ENCODE results near the gene UBL3.

The UBL3 gene

GRCh38 chr13:29850213-29850898 is at the start of gene UBL3 (continued):
- TF ChIP-seq KLF17 (tag by site-specific recombination; IDR thresholded peaks at IDR 0.05): peak; percentile 79
- TF ChIP-seq ZNF16 (tag by site-specific recombination; IDR thresholded peaks at IDR 0.05; ENCODE audit: low read depth): no peak
- no peak for TF ChIP-seq ZNF211 (tag by site-specific recombination; IDR thresholded peaks at IDR 0.05; ENCODE audit: low read depth)
- TF ChIP-seq ZNF133 (tag by site-specific recombination; IDR thresholded peaks at IDR 0.05): no peak
- no peak for TF ChIP-seq ZNF768 (tag by site-specific recombination; IDR thresholded peaks at IDR 0.05)
- TF ChIP-seq ZNF785 (tag by site-specific recombination; IDR thresholded peaks at IDR 0.05): no peak
- TF ChIP-seq ZSCAN16 (tag by site-specific recombination; IDR thresholded peaks at IDR 0.05): no peak
- TF ChIP-seq, protein P1, sequence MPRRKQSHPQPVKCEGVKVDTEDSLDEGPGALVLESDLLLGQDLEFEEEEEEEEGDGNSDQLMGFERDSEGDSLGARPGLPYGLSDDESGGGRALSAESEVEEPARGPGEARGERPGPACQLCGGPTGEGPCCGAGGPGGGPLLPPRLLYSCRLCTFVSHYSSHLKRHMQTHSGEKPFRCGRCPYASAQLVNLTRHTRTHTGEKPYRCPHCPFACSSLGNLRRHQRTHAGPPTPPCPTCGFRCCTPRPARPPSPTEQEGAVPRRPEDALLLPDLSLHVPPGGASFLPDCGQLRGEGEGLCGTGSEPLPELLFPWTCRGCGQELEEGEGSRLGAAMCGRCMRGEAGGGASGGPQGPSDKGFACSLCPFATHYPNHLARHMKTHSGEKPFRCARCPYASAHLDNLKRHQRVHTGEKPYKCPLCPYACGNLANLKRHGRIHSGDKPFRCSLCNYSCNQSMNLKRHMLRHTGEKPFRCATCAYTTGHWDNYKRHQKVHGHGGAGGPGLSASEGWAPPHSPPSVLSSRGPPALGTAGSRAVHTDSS (tag by site-specific recombination; IDR thresholded peaks at IDR 0.05): 0 out of 2 replicates have a peak, but pooled peaks have one; percentile 29
- no peak for TF ChIP-seq ZNF140 (tag by site-specific recombination; IDR thresholded peaks at IDR 0.05)
- no peak for TF ChIP-seq ZNF626 (tag by site-specific recombination; IDR thresholded peaks at IDR 0.05)
- no peak for TF ChIP-seq ZBTB7A (tag by site-specific recombination; IDR thresholded peaks at IDR 0.05; ENCODE audit: low read depth)
- no peak for TF ChIP-seq ZNF658 (tag by site-specific recombination; IDR thresholded peaks at IDR 0.05)
- no peak for TF ChIP-seq ZNF114 (tag by site-specific recombination; IDR thresholded peaks at IDR 0.05)
- TF ChIP-seq ZNF610 (tag by site-specific recombination; IDR thresholded peaks at IDR 0.05; ENCODE audit: borderline replicate concordance): no peak
- TF ChIP-seq ZNF398 (tag by site-specific recombination; IDR thresholded peaks at IDR 0.05): peak; percentile 82
- TF ChIP-seq ZNF394 (tag by site-specific recombination; IDR thresholded peaks at IDR 0.05; ENCODE audit: borderline replicate concordance): no peak
- TF ChIP-seq SETDB1 (IDR thresholded peaks at IDR 0.05; ENCODE audit: insufficient read length, low read length): no peak
- TF ChIP-seq ZNF292 (tag by site-specific recombination; IDR thresholded peaks at IDR 0.05; ENCODE audit: borderline replicate concordance, low read depth): no peak
- TF ChIP-seq, protein P2, sequence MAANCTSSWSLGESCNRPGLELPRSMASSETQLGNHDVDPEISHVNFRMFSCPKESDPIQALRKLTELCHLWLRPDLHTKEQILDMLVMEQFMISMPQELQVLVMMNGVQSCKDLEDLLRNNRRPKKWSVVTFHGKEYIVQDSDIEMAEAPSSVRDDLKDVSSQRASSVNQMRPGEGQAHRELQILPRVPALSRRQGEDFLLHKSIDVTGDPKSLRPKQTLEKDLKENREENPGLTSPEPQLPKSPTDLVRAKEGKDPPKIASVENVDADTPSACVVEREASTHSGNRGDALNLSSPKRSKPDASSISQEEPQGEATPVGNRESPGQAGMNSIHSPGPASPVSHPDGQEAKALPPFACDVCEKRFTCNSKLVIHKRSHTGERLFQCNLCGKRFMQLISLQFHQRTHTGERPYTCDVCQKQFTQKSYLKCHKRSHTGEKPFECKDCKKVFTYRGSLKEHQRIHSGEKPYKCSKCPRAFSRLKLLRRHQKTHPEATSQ (tag by site-specific recombination; IDR thresholded peaks at IDR 0.05): no peak; the same call in 1 of the 2 replicates
- TF ChIP-seq ZBTB1 (tag by site-specific recombination; IDR thresholded peaks at IDR 0.05): no peak
- TF ChIP-seq, protein P3, sequence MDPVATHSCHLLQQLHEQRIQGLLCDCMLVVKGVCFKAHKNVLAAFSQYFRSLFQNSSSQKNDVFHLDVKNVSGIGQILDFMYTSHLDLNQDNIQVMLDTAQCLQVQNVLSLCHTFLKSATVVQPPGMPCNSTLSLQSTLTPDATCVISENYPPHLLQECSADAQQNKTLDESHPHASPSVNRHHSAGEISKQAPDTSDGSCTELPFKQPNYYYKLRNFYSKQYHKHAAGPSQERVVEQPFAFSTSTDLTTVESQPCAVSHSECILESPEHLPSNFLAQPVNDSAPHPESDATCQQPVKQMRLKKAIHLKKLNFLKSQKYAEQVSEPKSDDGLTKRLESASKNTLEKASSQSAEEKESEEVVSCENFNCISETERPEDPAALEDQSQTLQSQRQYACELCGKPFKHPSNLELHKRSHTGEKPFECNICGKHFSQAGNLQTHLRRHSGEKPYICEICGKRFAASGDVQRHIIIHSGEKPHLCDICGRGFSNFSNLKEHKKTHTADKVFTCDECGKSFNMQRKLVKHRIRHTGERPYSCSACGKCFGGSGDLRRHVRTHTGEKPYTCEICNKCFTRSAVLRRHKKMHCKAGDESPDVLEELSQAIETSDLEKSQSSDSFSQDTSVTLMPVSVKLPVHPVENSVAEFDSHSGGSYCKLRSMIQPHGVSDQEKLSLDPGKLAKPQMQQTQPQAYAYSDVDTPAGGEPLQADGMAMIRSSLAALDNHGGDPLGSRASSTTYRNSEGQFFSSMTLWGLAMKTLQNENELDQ (tag by site-specific recombination; IDR thresholded peaks at IDR 0.05; ENCODE audit: low read depth): no peak
- TF ChIP-seq PRDM1 (tag by site-specific recombination; IDR thresholded peaks at IDR 0.05): no peak
- no peak for TF ChIP-seq ZNF433 (tag by site-specific recombination; IDR thresholded peaks at IDR 0.05; ENCODE audit: low read depth)
- TF ChIP-seq ZNF416 (tag by site-specific recombination; IDR thresholded peaks at IDR 0.05): no peak
- TF ChIP-seq, protein P4, sequence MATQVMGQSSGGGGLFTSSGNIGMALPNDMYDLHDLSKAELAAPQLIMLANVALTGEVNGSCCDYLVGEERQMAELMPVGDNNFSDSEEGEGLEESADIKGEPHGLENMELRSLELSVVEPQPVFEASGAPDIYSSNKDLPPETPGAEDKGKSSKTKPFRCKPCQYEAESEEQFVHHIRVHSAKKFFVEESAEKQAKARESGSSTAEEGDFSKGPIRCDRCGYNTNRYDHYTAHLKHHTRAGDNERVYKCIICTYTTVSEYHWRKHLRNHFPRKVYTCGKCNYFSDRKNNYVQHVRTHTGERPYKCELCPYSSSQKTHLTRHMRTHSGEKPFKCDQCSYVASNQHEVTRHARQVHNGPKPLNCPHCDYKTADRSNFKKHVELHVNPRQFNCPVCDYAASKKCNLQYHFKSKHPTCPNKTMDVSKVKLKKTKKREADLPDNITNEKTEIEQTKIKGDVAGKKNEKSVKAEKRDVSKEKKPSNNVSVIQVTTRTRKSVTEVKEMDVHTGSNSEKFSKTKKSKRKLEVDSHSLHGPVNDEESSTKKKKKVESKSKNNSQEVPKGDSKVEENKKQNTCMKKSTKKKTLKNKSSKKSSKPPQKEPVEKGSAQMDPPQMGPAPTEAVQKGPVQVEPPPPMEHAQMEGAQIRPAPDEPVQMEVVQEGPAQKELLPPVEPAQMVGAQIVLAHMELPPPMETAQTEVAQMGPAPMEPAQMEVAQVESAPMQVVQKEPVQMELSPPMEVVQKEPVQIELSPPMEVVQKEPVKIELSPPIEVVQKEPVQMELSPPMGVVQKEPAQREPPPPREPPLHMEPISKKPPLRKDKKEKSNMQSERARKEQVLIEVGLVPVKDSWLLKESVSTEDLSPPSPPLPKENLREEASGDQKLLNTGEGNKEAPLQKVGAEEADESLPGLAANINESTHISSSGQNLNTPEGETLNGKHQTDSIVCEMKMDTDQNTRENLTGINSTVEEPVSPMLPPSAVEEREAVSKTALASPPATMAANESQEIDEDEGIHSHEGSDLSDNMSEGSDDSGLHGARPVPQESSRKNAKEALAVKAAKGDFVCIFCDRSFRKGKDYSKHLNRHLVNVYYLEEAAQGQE (tag by site-specific recombination; IDR thresholded peaks at IDR 0.05): peak; percentile 30; the same call in 1 of the 2 replicates
- TF ChIP-seq ZNF510 (tag by site-specific recombination; IDR thresholded peaks at IDR 0.05; ENCODE audit: insufficient replicate concordance): no peak
- no peak for TF ChIP-seq ZNF391 (tag by site-specific recombination; IDR thresholded peaks at IDR 0.05; ENCODE audit: borderline replicate concordance, low read depth)
- TF ChIP-seq ZNF24 (tag by site-specific recombination; IDR thresholded peaks at IDR 0.05): no peak
